ENCODE measurements around the gene DYSF.

DYSF gene

DNA sequence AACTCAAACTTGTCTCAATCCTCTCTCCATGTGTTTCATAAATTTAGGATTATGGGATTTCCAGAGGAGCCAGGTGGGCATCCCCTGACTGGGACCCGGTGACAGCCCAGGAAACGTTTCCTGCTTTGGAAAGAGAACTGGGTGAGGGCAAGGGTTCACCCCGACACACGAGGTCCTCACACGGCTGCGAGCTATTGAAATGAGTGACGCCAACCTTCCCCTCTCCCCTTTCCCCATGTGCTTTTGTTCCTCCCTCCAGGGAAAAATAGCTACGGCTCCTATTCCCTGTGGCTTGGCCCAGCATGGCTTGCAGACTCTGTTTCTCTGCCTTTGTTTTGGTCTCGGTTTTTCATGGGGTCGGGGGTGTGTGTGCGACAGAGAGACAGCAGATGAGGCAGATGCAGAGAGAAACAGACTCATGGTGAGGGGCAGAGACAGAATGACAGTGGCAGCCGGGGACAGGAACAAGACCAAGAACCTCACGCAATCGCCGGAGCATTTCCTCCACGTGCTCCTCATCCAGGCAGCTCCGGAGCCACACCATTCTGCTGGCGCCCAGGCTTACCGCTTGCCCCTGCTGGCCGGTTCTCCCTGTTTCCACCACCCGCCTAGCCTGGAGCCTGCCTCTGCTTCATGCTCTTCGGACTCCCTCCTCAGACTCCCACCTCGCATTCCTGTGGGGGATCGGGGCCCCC, 238.5 kb downstream of the DYSF start:
- DNase-seq (ENCODE audit: low spot score), result no peak
- in situ Hi-C loops (cut with MboI; ENCODE audit: low sequenced_read_pairs, unreplicated experiment), result no loop called here
- TF ChIP-seq, protein P1, sequence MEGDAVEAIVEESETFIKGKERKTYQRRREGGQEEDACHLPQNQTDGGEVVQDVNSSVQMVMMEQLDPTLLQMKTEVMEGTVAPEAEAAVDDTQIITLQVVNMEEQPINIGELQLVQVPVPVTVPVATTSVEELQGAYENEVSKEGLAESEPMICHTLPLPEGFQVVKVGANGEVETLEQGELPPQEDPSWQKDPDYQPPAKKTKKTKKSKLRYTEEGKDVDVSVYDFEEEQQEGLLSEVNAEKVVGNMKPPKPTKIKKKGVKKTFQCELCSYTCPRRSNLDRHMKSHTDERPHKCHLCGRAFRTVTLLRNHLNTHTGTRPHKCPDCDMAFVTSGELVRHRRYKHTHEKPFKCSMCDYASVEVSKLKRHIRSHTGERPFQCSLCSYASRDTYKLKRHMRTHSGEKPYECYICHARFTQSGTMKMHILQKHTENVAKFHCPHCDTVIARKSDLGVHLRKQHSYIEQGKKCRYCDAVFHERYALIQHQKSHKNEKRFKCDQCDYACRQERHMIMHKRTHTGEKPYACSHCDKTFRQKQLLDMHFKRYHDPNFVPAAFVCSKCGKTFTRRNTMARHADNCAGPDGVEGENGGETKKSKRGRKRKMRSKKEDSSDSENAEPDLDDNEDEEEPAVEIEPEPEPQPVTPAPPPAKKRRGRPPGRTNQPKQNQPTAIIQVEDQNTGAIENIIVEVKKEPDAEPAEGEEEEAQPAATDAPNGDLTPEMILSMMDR (IDR thresholded peaks at IDR 0.05; ENCODE audit: borderline replicate concordance, control extremely low read depth, extremely low read depth, insufficient read depth, missing control alignments), result no peak

DNA sequence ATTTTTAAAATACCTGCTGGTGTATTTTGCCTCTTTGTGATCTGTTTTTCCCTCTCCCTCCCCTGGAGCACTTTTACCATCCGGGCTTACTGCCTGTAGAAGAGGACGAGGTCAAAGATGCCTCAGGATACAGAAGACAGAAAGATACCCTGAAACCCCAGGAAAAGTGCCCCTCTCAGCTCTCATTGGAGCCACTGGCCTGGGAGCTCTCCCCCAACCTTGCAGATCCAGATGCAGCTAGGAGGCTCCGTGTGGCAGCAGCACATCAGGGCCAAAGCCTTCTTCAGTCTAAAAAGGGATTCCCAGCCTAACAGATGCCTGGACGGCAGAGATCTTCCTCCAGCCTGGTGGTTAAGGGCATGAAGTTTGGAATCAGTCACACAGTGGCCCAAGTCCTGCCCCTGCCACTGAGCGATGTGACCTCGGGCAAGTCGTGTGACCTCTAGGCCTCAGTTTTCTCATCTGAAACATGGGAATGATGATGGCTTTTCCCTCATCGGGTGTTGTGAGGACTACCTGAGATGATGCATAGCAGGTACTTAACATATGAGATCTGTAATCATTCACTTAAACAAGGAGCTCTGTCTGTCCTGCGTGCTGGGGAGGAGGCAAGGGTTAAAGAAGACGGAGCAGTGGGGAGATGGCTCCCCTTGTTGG, 239.4 kb downstream of the DYSF start:
- in situ Hi-C loops (cut with MboI; ENCODE audit: low sequenced_read_pairs, unreplicated experiment), result no loop called here
- no peak for DNase-seq (ENCODE audit: low spot score)
- TF ChIP-seq, protein P1 (IDR thresholded peaks at IDR 0.05; ENCODE audit: borderline replicate concordance, control extremely low read depth, extremely low read depth, insufficient read depth, missing control alignments), result no peak

DNA sequence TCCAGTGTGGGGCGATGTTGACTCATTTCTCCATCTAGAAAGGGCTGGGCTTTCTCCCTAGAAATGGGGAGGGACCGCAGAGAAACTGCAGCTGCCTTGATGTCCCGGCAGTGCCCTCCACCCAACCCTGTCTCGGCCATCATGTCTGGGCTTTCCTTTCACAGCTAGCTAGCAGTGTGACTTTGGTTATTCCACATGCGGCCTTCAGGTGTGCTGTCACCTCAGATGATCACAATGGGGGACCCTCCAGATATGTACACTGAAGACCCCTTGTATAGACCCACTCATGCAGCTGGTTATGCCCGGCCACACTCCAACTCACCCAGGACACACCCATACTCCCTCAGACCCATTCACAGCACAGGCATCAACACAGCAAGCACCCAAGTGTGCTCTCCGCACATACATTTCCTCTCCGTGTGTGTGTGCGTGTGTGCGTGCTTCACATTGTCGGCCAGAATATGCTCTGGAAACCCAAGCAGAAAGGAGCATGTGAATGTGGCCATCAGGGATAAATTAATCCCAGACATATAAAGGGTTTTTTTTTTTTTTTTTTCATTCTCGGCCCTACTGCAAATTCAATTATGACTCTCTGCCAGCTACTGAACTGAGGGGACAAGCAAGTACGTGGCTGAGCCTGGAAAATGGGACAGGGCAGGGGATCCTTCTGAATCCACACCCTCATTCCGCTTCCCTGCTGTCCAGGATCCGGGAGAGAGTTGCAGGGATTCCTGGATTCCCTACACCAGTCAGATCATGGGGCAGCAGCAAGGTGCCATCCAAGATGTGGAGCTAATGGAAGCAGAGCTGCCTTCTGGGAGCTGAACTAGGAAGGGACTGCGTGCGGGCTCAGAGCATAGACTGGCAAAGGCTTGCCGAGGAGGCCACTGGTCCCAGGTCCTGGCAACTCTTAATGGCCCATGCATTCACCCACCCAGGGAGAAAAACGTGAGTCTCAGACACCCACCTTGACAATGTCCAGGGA, 240.2 kb downstream of the DYSF start:
- TF ChIP-seq, protein P1 (IDR thresholded peaks at IDR 0.05; ENCODE audit: borderline replicate concordance, control extremely low read depth, extremely low read depth, insufficient read depth, missing control alignments), result no peak
- no peak for DNase-seq (ENCODE audit: low spot score)
- in situ Hi-C loops (cut with MboI; ENCODE audit: low sequenced_read_pairs, unreplicated experiment), result no loop called here

DNA sequence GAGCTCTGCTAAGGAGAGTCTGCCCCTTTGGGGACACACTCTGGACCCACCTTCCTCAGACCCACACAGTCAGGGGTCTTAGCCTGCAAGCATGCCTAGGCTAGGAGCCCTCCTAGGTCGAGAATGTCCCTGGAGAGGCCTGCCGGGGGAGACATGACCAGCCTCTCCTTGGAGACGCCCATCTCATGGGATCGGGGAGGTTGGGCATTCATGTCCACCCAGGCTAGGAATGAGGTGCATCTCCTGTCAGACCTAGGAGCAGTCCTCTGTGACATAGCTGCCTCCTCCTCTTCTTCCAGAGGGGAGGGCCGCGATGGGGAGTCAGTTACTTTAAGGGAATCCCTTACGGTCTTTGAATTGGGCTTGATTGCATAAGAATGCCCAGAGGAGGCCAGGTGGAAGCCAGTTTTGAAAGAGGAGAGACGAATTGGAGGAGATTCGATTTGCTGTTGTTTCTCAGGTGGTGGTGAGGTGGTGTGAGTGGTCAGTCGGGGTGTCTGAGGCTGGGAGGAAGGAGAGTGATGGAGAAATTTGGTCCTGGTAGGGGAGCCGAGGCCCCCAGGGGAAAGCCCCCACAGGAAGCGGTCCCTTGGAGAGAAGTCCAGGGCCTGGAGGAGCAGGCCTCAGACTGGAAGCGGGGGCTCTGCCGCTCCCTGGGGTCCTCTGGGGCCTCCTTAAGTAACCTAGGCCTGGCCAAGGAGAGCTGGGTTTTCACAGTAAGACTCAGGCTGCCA, 241.3 kb downstream of the DYSF start:
- in situ Hi-C loops (cut with MboI; ENCODE audit: low sequenced_read_pairs, unreplicated experiment), result no loop called here
- no peak for DNase-seq (ENCODE audit: low spot score)
- TF ChIP-seq, protein P1 (IDR thresholded peaks at IDR 0.05; ENCODE audit: borderline replicate concordance, control extremely low read depth, extremely low read depth, insufficient read depth, missing control alignments), result no peak

DNA sequence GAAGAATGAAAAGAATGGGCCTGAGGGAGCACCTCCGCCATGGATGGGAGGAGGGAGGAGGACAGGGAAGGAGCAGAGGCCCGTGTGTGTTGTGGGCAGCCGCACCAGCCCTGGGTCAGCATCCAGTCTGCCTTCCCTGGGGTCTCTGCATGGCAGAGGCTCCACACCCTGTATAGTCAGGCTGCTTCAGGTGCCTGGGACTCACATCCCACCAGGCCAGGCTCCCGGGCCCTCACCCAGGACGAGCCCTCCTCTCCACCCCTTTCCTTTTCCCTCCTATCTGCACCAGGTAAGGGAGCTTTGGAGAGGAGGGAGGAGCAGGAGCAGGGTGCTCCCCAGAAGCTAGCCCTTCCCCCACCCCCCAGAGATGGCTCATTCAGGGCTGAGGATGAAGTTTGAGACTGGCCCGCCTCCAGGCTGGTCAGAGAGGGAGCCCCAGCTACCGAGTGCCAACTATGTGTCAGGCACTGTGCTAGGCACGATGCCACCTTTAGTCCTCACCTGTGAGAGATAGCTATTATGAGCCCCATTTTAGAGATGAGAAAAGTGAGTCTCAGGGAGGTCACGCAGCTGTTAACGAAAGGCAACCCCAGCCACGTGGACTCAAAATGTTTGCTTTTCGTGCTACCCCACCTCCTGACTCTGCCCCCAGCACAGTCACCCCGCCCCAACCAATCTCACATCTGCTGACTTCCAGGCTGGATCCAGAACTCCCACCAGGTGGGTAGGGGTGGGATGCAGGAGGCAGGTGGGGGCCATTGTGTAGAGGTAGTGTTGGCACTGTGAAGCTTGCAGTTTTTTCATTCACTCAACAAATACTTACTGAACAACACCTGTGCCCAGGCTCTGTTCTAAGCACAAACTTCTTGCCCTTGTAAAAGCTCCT, 242.1 kb downstream of the DYSF start:
- TF ChIP-seq, protein P1 (IDR thresholded peaks at IDR 0.05; ENCODE audit: borderline replicate concordance, control extremely low read depth, extremely low read depth, insufficient read depth, missing control alignments), result no peak
- in situ Hi-C loops (cut with MboI; ENCODE audit: low sequenced_read_pairs, unreplicated experiment), result no loop called here
- no peak for DNase-seq (ENCODE audit: low spot score)

All from GM13976 (cell line).